Measurements from ENCODE around the gene PLEKHM3. TPM values are rescaled to one million over a fixed set of nuclear protein-coding genes. Genes with fewer than 3 reads are reported as not detected.

The PLEKHM3 gene
- total RNA-seq, 1 donor from 2014 or later, result 19.5 TPM

GRCh38 chr2:207944979-207945600 is 80.2 kb downstream of the PLEKHM3 start:
- Histone ChIP-seq H3K79me2 (ENCODE audit: low read depth) (no peaks in the 10 kb centered on the region), H2AFZ (replicated peaks) (no peak overlapping the region), H3K27ac (peak overlapping the region; percentile 59), H4K20me1 (ENCODE audit: low read depth) (no peaks in the 10 kb centered on the region), H3K4me3 (no peak overlapping the region), H3F3A (ENCODE audit: low read depth) (peaks cover 21% of the 10 kb centered on the region), H3K4me2 (peak overlapping the region; percentile 32), H3K9ac (no peak overlapping the region), H3K27me3 (no peaks in the 10 kb centered on the region), H3K9me3 (ENCODE audit: low read depth) (no peaks in the 10 kb centered on the region), H3K4me1 (peaks cover 32% of the 10 kb centered on the region), H3K36me3 (no peaks in the 10 kb centered on the region)
- TF ChIP-seq EZH2phosphoT487 (IDR thresholded peaks at IDR 0.05) (no peak), CTCF (IDR thresholded peaks at IDR 0.05) (no peak), EZH2 (IDR thresholded peaks at IDR 0.05) (no peak)
- DNase-seq (ENCODE audit: low spot score), result no peak
- Mint-ChIP-seq H3K27me3 (ENCODE audit: insufficient read depth, low read depth) (peaks cover 2% of the 10 kb centered on the region), H3K27ac (no peak overlapping the region), H3K36me3 (peaks cover 3% of the 10 kb centered on the region), H3K4me1 (no peaks in the 10 kb centered on the region), H3K4me3 (no peak overlapping the region), H3K9me3 (no peaks in the 10 kb centered on the region)

GRCh38 chr2:207944334-207944733 is 81.0 kb downstream of the PLEKHM3 start:
- H3K9me3 ChIP-seq (ENCODE audit: low read depth), result no peaks in the 10 kb centered on the region
- H4K20me1 ChIP-seq (ENCODE audit: low read depth), result no peaks in the 10 kb centered on the region
- H3K4me1 ChIP-seq, result peaks cover 32% of the 10 kb centered on the region
- TF ChIP-seq EZH2 (IDR thresholded peaks at IDR 0.05) (no peak), CTCF (IDR thresholded peaks at IDR 0.05) (no peak), EZH2phosphoT487 (IDR thresholded peaks at IDR 0.05) (no peak)
- peaks cover 3% of the 10 kb centered on the region for H3K36me3 Mint-ChIP-seq
- H3K27me3 Mint-ChIP-seq (ENCODE audit: insufficient read depth, low read depth), result peaks cover 2% of the 10 kb centered on the region
- H3K4me3 ChIP-seq, result no peak overlapping the region
- H3K9me3 Mint-ChIP-seq, result no peaks in the 10 kb centered on the region
- DNase-seq (ENCODE audit: low spot score), result no peak
- H3K4me3 Mint-ChIP-seq, result no peak overlapping the region
- H3F3A ChIP-seq (ENCODE audit: low read depth), result peaks cover 18% of the 10 kb centered on the region
- H3K9ac ChIP-seq, result no peak overlapping the region
- no peak overlapping the region for H3K4me2 ChIP-seq
- no peaks in the 10 kb centered on the region for H3K4me1 Mint-ChIP-seq
- no peaks in the 10 kb centered on the region for H3K27me3 ChIP-seq
- H3K36me3 ChIP-seq, result no peaks in the 10 kb centered on the region
- no peak overlapping the region for H2AFZ ChIP-seq (replicated peaks)
- no peaks in the 10 kb centered on the region for H3K79me2 ChIP-seq (ENCODE audit: low read depth)
- H3K27ac ChIP-seq, result no peak overlapping the region
- no peak overlapping the region for H3K27ac Mint-ChIP-seq

- Histone ChIP-seq H3F3A (ENCODE audit: low read depth) (peaks cover 15% of the 10 kb centered on the region), H3K79me2 (ENCODE audit: low read depth) (peaks cover 2% of the 10 kb centered on the region), H3K27me3 (no peaks in the 10 kb centered on the region), H3K27ac (peak overlapping the region; percentile 41), H3K9me3 (ENCODE audit: low read depth) (no peaks in the 10 kb centered on the region), H3K4me1 (peaks cover 41% of the 10 kb centered on the region), H3K4me3 (no peak overlapping the region), H3K36me3 (no peaks in the 10 kb centered on the region), H4K20me1 (ENCODE audit: low read depth) (no peaks in the 10 kb centered on the region), H3K9ac (no peak overlapping the region), H3K4me2 (no peak overlapping the region), H2AFZ (replicated peaks) (no peak overlapping the region)
- no peaks in the 10 kb centered on the region for H3K27me3 Mint-ChIP-seq (ENCODE audit: insufficient read depth, low read depth)
- no peak overlapping the region for H3K4me3 Mint-ChIP-seq
- TF ChIP-seq EZH2 (IDR thresholded peaks at IDR 0.05) (no peak), EZH2phosphoT487 (IDR thresholded peaks at IDR 0.05) (no peak), CTCF (IDR thresholded peaks at IDR 0.05) (no peak)
- DNase-seq (ENCODE audit: low spot score), result no peak
- H3K9me3 Mint-ChIP-seq, result no peaks in the 10 kb centered on the region
- no peaks in the 10 kb centered on the region for H3K36me3 Mint-ChIP-seq
- H3K4me1 Mint-ChIP-seq, result no peaks in the 10 kb centered on the region
- no peak overlapping the region for H3K27ac Mint-ChIP-seq
Measured at GRCh38 chr2:207939342-207940108, 85.8 kb downstream of the PLEKHM3 start.
